ENCODE data around the gene ITCH. TPM values are rescaled to one million over a fixed set of nuclear protein-coding genes. Genes with fewer than 3 reads are reported as not detected.

Gene ITCH
- polyA plus RNA-seq, 1 donor: 33.3 TPM

GRCh38 chr20:34528921-34529297 is 165.8 kb downstream of the ITCH start:
- peaks cover 67% of the 10 kb centered on the region for H3K36me3 ChIP-seq (ENCODE audit: control insufficient read depth, insufficient read depth, low read length)
- H3K9me3 ChIP-seq (ENCODE audit: control insufficient read depth, low read depth, low read length): no peaks in the 10 kb centered on the region
- no peaks in the 10 kb centered on the region for H3K27me3 ChIP-seq (ENCODE audit: control insufficient read depth, insufficient read depth, low read length)
- H3K4me3 ChIP-seq (ENCODE audit: low read length): no peak overlapping the region
- H3K4me1 ChIP-seq (ENCODE audit: control insufficient read depth, insufficient read depth, low read length): peaks cover 17% of the 10 kb centered on the region
- DNase-seq: no peak
- H3K27ac ChIP-seq (ENCODE audit: low read length): no peak overlapping the region
- WGBS (ENCODE audit: insufficient coverage, low lambda C conversion rate): no CpG with 5 or more reads among the region's 5 CpGs

GRCh38 chr20:34529742-34530141 is 166.7 kb downstream of the ITCH start:
- no peak for DNase-seq
- peaks cover 72% of the 10 kb centered on the region for H3K36me3 ChIP-seq (ENCODE audit: control insufficient read depth, insufficient read depth, low read length)
- no peaks in the 10 kb centered on the region for H3K9me3 ChIP-seq (ENCODE audit: control insufficient read depth, low read depth, low read length)
- H3K27ac ChIP-seq (ENCODE audit: low read length): no peak overlapping the region
- peaks cover 17% of the 10 kb centered on the region for H3K4me1 ChIP-seq (ENCODE audit: control insufficient read depth, insufficient read depth, low read length)
- H3K27me3 ChIP-seq (ENCODE audit: control insufficient read depth, insufficient read depth, low read length): no peaks in the 10 kb centered on the region
- H3K4me3 ChIP-seq (ENCODE audit: low read length): no peak overlapping the region
- WGBS (ENCODE audit: insufficient coverage, low lambda C conversion rate): no CpG with 5 or more reads among the region's 3 CpGs

DNA sequence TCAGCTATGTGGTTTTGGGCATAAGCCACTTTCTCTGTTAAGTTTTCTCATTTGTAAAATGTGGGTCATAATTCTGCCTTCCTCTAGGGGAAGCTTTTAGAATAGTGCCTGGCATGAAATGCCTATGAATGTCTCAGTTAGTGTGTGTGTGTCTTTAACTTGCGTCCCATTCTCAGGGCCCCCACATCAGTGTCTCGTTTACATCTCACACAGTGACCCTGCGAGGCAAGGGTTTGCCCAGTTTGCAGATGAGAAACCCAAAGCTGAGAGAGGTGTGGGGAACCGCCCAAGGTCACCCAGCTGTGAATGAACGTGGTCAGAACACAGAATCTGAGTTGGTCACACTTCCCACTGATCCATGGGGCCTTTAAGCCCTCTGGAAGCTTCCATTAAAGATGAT is 167.3 kb downstream of the ITCH start:
- peaks cover 12% of the 10 kb centered on the region for H3K4me1 ChIP-seq (ENCODE audit: control insufficient read depth, insufficient read depth, low read length)
- no peak for DNase-seq
- H3K36me3 ChIP-seq (ENCODE audit: control insufficient read depth, insufficient read depth, low read length): peaks cover 75% of the 10 kb centered on the region
- no peaks in the 10 kb centered on the region for H3K9me3 ChIP-seq (ENCODE audit: control insufficient read depth, low read depth, low read length)
- H3K27ac ChIP-seq (ENCODE audit: low read length): no peak overlapping the region
- WGBS (ENCODE audit: insufficient coverage, low lambda C conversion rate): no CpG with 5 or more reads among the region's 5 CpGs
- H3K27me3 ChIP-seq (ENCODE audit: control insufficient read depth, insufficient read depth, low read length): no peaks in the 10 kb centered on the region
- H3K4me3 ChIP-seq (ENCODE audit: low read length): no peak overlapping the region

DNA sequence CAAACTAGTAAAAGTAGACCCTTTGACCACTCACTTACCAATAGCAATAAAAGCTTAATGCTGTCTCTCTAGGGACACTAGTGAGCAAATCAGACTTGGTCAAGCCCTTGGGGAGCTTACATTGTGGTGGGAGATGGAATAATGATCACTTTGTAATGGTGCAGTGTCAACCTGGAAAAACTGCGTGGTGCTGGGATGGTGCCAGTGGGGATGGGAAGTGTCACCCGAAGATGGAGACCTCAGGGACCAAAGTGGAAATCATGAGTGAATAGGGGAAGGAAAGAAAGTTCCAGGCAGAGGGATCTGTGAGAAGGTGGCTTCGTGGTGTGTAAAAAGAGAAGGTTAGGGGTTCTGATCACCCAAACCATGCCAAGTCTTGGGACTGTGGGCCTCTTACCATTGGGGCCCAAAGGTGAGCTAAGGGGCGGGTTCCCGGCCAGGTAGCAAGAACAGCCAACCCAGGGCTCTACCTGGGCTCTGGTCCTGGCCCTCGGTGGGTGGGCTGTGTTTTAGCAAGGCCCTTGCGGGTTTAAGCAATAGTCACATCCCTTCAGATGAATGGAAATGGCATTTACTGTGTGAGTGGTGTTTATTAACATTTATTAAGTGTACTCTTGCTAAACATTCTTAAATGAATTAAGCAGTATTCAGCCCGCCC is 168.7 kb downstream of the ITCH start:
- Histone ChIP-seq H3K27ac (ENCODE audit: low read length) (no peak overlapping the region), H3K36me3 (ENCODE audit: control insufficient read depth, insufficient read depth, low read length) (peaks cover 83% of the 10 kb centered on the region), H3K27me3 (ENCODE audit: control insufficient read depth, insufficient read depth, low read length) (no peaks in the 10 kb centered on the region), H3K4me1 (ENCODE audit: control insufficient read depth, insufficient read depth, low read length) (no peaks in the 10 kb centered on the region), H3K9me3 (ENCODE audit: control insufficient read depth, low read depth, low read length) (no peaks in the 10 kb centered on the region), H3K4me3 (ENCODE audit: low read length) (no peak overlapping the region)
- no peak for DNase-seq
- no CpG with 5 or more reads among the region's 8 CpGs for WGBS (ENCODE audit: insufficient coverage, low lambda C conversion rate)

DNA sequence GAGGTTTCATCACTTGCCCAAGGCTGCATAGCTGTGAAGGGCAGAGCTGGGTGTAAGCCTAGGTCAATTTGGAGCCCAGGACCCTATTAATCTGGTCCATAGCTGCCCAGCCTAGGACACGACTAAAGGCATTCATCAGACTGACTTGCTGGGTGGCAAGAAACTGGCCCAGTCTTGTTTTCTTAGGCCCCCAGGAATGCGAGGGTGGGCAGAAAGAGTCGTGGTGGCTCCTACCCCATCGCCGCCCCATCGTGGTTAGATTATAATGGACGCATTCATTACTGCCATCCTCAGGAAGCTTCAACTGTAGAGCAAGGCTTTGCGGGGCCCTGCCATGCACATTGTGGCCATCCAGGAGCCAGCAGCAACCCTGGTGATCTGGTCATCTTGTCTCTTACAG is 169.2 kb downstream of the ITCH start:
- DNase-seq: no peak
- H3K36me3 ChIP-seq (ENCODE audit: control insufficient read depth, insufficient read depth, low read length): peaks cover 83% of the 10 kb centered on the region

DNA sequence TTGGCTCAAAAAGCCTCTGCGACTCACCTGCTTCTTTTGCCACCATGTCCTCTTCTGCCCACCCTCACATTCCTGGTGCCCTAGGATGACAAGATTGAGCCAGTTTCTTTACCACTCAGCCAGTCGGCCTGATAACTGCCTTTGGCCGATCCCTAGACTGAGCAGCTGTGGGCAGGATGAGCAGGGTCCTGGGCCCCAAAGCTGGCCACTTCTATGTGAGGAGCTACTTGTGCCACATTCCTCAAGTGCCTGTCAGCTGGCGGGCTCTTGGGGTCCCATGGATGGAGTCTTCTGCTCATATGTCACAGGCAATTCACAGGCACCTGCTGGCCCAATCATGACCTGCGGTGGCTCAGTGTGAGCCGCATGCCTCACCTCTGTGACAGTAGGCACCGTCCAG is 169.7 kb downstream of the ITCH start:
- no peaks in the 10 kb centered on the region for H3K27me3 ChIP-seq (ENCODE audit: control insufficient read depth, insufficient read depth, low read length)
- H3K4me1 ChIP-seq (ENCODE audit: control insufficient read depth, insufficient read depth, low read length): no peaks in the 10 kb centered on the region
- H3K36me3 ChIP-seq (ENCODE audit: control insufficient read depth, insufficient read depth, low read length): peaks cover 83% of the 10 kb centered on the region
- WGBS (ENCODE audit: insufficient coverage, low lambda C conversion rate): no CpG with 5 or more reads among the region's 7 CpGs
- H3K9me3 ChIP-seq (ENCODE audit: control insufficient read depth, low read depth, low read length): no peaks in the 10 kb centered on the region
- no peak overlapping the region for H3K4me3 ChIP-seq (ENCODE audit: low read length)
- H3K27ac ChIP-seq (ENCODE audit: low read length): no peak overlapping the region
- DNase-seq: no peak

More for the DNA sequence above, 169.2 kb downstream of the ITCH start:
- WGBS (ENCODE audit: insufficient coverage, low lambda C conversion rate): no CpG with 5 or more reads among the region's 8 CpGs
- Histone ChIP-seq H3K4me1 (ENCODE audit: control insufficient read depth, insufficient read depth, low read length) (no peaks in the 10 kb centered on the region), H3K27me3 (ENCODE audit: control insufficient read depth, insufficient read depth, low read length) (no peaks in the 10 kb centered on the region), H3K4me3 (ENCODE audit: low read length) (no peak overlapping the region), H3K9me3 (ENCODE audit: control insufficient read depth, low read depth, low read length) (no peaks in the 10 kb centered on the region), H3K27ac (ENCODE audit: low read length) (no peak overlapping the region)

- no CpG with 5 or more reads among the region's 15 CpGs for WGBS (ENCODE audit: insufficient coverage, low lambda C conversion rate)
- no peak for DNase-seq
- Histone ChIP-seq H3K4me1 (ENCODE audit: control insufficient read depth, insufficient read depth, low read length) (no peaks in the 10 kb centered on the region), H3K9me3 (ENCODE audit: control insufficient read depth, low read depth, low read length) (no peaks in the 10 kb centered on the region), H3K4me3 (ENCODE audit: low read length) (no peak overlapping the region), H3K36me3 (ENCODE audit: control insufficient read depth, insufficient read depth, low read length) (peaks cover 82% of the 10 kb centered on the region), H3K27me3 (ENCODE audit: control insufficient read depth, insufficient read depth, low read length) (no peaks in the 10 kb centered on the region), H3K27ac (ENCODE audit: low read length) (no peak overlapping the region)
These were observed 171.5 kb downstream of the ITCH start for GRCh38 chr20:34534391-34535165.

- DNase-seq: no peak
- no CpG with 5 or more reads among the region's 15 CpGs for WGBS (ENCODE audit: insufficient coverage, low lambda C conversion rate)
- H3K36me3 ChIP-seq (ENCODE audit: control insufficient read depth, insufficient read depth, low read length): peaks cover 81% of the 10 kb centered on the region
These were observed 172.3 kb downstream of the ITCH start for GRCh38 chr20:34535301-34535840.

GRCh38 chr20:34535857-34536256 is 172.8 kb downstream of the ITCH start:
- no CpG with 5 or more reads among the region's 2 CpGs for WGBS (ENCODE audit: insufficient coverage, low lambda C conversion rate)
- Histone ChIP-seq H3K9me3 (ENCODE audit: control insufficient read depth, low read depth, low read length) (no peaks in the 10 kb centered on the region), H3K36me3 (ENCODE audit: control insufficient read depth, insufficient read depth, low read length) (peaks cover 81% of the 10 kb centered on the region), H3K4me3 (ENCODE audit: low read length) (no peak overlapping the region), H3K27me3 (ENCODE audit: control insufficient read depth, insufficient read depth, low read length) (no peaks in the 10 kb centered on the region), H3K4me1 (ENCODE audit: control insufficient read depth, insufficient read depth, low read length) (no peaks in the 10 kb centered on the region), H3K27ac (ENCODE audit: low read length) (no peak overlapping the region)
- DNase-seq: no peak

More at GRCh38 chr20:34535301-34535840, 172.3 kb downstream of the ITCH start:
- H3K4me3 ChIP-seq (ENCODE audit: low read length): no peak overlapping the region
- H3K9me3 ChIP-seq (ENCODE audit: control insufficient read depth, low read depth, low read length): no peaks in the 10 kb centered on the region
- H3K27ac ChIP-seq (ENCODE audit: low read length): no peak overlapping the region
- H3K4me1 ChIP-seq (ENCODE audit: control insufficient read depth, insufficient read depth, low read length): no peaks in the 10 kb centered on the region
- no peaks in the 10 kb centered on the region for H3K27me3 ChIP-seq (ENCODE audit: control insufficient read depth, insufficient read depth, low read length)

DNA sequence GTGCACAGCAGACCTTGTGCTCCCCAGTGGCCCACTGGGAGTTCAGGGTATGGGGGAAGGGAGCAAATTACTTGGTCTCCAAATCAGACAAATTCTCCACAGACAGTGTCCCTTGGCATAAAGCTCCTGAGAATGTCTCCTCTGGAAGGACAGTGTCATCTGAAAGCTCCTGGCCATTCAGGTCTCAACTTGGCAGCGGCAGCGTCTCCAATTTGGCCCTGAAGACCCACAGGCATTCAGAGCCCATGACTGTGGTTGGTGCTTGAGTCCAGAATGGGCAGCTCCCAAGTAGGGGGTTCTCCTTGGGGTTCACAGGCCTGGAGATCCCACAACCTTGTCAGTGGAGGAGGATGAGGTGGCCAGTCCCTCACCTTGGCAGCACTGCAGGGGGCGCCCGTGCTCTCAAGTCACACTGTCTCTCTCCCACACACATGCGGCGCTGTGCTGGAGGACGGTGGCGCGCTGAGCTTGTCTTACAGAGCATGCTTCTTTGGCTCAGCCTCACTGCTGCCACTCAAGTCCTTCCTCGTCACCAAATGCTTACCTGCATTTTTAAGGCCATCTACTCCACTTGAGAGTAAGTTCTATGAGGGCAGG is 173.8 kb downstream of the ITCH start:
- H3K36me3 ChIP-seq (ENCODE audit: control insufficient read depth, insufficient read depth, low read length): peaks cover 81% of the 10 kb centered on the region
- no CpG with 5 or more reads among the region's 10 CpGs for WGBS (ENCODE audit: insufficient coverage, low lambda C conversion rate)
- no peaks in the 10 kb centered on the region for H3K27me3 ChIP-seq (ENCODE audit: control insufficient read depth, insufficient read depth, low read length)
- H3K9me3 ChIP-seq (ENCODE audit: control insufficient read depth, low read depth, low read length): no peaks in the 10 kb centered on the region
- DNase-seq: peak in 1 of 2 donors; percentile 29
- H3K27ac ChIP-seq (ENCODE audit: low read length): no peak overlapping the region
- no peaks in the 10 kb centered on the region for H3K4me1 ChIP-seq (ENCODE audit: control insufficient read depth, insufficient read depth, low read length)
- H3K4me3 ChIP-seq (ENCODE audit: low read length): no peak overlapping the region
